Activated CD4-positive, alpha-beta T cell treated with anti-CD3 and anti-CD28 coated beads for 1 hour (primary cell): ENCODE data around the gene FAM193A.
"Not testable (repeated sequence)": the region's sequence is repeated elsewhere in the genome, so short reads cannot be mapped to it uniquely, and the experiment has no call there.

ENCODE experiments used
- DNase-seq: peaks from one replicate; pipeline ENCODE4 v3.0.0-alpha.2; 2020

FAM193A gene

GRCh38 chr4:2698504-2698903, 162.1 kb downstream of the FAM193A start:
- DNase-seq, result no peak

GRCh38 chr4:2698951-2699505, 162.6 kb downstream of the FAM193A start:
- DNase-seq, result no peak

- DNase-seq, result no peak
Measured at GRCh38 chr4:2699534-2699933, 163.1 kb downstream of the FAM193A start.

- no peak for DNase-seq
Measured at GRCh38 chr4:2700031-2700430, 163.6 kb downstream of the FAM193A start.

- no peak for DNase-seq
Measured at GRCh38 chr4:2702361-2702760, 165.9 kb downstream of the FAM193A start.

- DNase-seq, result no peak
Measured at GRCh38 chr4:2702770-2703169, 166.3 kb downstream of the FAM193A start.

- no peak for DNase-seq
Measured at GRCh38 chr4:2712261-2712842, 175.9 kb downstream of the FAM193A start.

- DNase-seq, result no peak
Measured at GRCh38 chr4:2713337-2713736, 176.9 kb downstream of the FAM193A start.

GRCh38 chr4:2714061-2714770, 177.8 kb downstream of the FAM193A start:
- DNase-seq, result no peak

- no peak for DNase-seq
Measured at GRCh38 chr4:2714918-2715317, 178.5 kb downstream of the FAM193A start.

- no peak for DNase-seq
Measured at GRCh38 chr4:2715426-2715825, 179.0 kb downstream of the FAM193A start.

- DNase-seq, result no peak
Measured at GRCh38 chr4:2716236-2716635, 179.8 kb downstream of the FAM193A start.

- DNase-seq, result no peak
Measured at GRCh38 chr4:2721586-2721985, 185.1 kb downstream of the FAM193A start.

- no peak for DNase-seq
Measured at GRCh38 chr4:2722033-2722432, 185.6 kb downstream of the FAM193A start.

- no peak for DNase-seq
Measured at GRCh38 chr4:2723751-2724150, 187.3 kb downstream of the FAM193A start.

- DNase-seq, result no peak
Measured at GRCh38 chr4:2725380-2725779, 188.9 kb downstream of the FAM193A start.

GRCh38 chr4:2726881-2727280, 190.4 kb downstream of the FAM193A start:
- DNase-seq, result not testable (repeated sequence)

- no peak for DNase-seq
Measured at GRCh38 chr4:2728221-2728620, 191.8 kb downstream of the FAM193A start.

- no peak for DNase-seq
Measured at GRCh38 chr4:2728806-2729532, 192.5 kb downstream of the FAM193A start.

- no peak for DNase-seq
Measured at GRCh38 chr4:2729533-2729875, 193.1 kb downstream of the FAM193A start.

- no peak for DNase-seq
Measured at GRCh38 chr4:2731907-2732317, 195.5 kb downstream of the FAM193A start.

GRCh38 chr4:2732526-2732925, 196.1 kb downstream of the FAM193A start:
- DNase-seq, result no peak

- DNase-seq, result no peak
Measured at GRCh38 chr4:2733001-2733843, 196.8 kb downstream of the FAM193A start.
